ENCODE results near the gene LRRC8E.
A peak's percentile ranks its signal among the peaks of the same experiment; 100 is the strongest.
"Not testable (repeated sequence)": the region's sequence is repeated elsewhere in the genome, so short reads cannot be mapped to it uniquely, and the experiment has no call there.

Gene LRRC8E

DNA sequence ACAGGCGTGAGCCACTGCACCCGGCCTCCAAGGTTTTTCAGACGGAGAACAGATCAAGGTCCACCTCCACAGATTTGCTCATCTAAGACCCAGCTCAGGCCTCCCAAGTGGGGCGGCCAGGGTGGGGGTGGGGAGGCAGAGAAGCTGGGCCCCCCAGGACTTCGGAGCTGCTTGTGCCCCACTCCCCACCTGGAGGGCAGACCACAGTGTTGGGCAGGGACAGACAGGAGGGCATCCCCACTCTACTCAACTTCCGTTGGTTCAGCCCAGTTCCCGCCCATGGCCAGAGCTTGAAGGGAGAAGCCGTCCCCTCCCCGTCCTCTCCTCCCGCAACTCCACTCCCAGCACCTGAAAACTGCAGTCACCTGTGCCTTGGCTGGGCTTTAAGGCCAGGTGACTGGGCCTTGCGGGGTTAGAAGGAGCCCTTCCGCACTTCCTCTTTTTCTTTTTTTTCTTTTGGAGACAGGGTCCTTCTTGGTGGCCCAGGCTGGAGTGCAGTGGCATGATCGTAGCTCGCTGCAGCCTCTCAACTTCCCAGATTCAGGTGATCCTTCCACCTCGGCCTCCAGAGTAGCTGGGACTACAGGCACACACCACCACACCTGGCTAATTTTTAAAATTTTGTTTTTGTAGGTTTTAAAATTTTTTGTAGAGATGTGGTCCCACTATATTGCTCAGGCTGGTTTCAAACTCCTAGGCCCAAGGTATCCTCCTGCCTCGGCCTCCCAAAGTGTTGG is 734 bp upstream of the LRRC8E start:
- Histone ChIP-seq H3K4me3 (ENCODE audit: low read depth in 1 of 2, low read length in 2 of 2) (peak overlapping the region in 1 of 2 donors; percentile 40), H3K9ac (ENCODE audit: low read depth in 1 of 2, low read length in 2 of 2) (no peak overlapping the region)

DNA sequence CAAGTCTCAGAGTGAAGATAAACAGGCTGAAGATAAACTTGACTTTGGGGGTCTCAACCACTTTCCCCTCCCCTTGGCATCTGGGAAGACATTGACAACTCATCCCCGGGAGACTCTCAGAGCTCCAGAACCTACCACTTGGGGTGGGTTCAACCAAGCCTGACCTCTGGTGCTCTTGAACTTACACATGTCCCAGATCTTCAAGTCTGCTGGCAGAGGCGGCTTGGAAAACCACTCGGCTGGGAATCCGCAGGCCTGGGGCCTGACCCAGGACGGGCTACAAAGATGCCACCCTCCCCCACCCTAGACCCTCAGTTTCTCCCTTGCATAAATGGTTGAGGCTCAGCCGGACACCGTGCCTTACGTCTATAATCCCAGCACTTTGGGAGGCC is 512 bp downstream of the LRRC8E start:
- H3K4me3 ChIP-seq (ENCODE audit: low read depth in 1 of 2, low read length in 2 of 2), result peak overlapping the region; percentile 40 to 45
- H3K4me1 ChIP-seq (ENCODE audit: control insufficient read depth in 1 of 2, insufficient read depth in 2 of 2, low read length in 2 of 2), result no peaks in the 10 kb centered on the region
- peaks cover 0 to 4% of the 10 kb centered on the region in 2 donors for H3K27me3 ChIP-seq (ENCODE audit: control insufficient read depth in 1 of 2, insufficient read depth in 2 of 2, low read length in 2 of 2)
- H3K9ac ChIP-seq (ENCODE audit: low read depth in 1 of 2, low read length in 2 of 2), result peak overlapping the region in 1 of 2 donors; percentile 39
- H3K27ac ChIP-seq (ENCODE audit: low read depth, low read length), result no peak overlapping the region
- no peaks in the 10 kb centered on the region for H3K36me3 ChIP-seq (ENCODE audit: control insufficient read depth in 1 of 2, insufficient read depth in 2 of 2, low read length in 2 of 2)
- H3K9me3 ChIP-seq (ENCODE audit: control insufficient read depth in 1 of 2, low read length in 2 of 2), result no peaks in the 10 kb centered on the region

More for the DNA sequence above, 734 bp upstream of the LRRC8E start:
- Histone ChIP-seq H3K27ac (ENCODE audit: low read depth, low read length) (no peak overlapping the region), H3K27me3 (ENCODE audit: control insufficient read depth in 1 of 2, insufficient read depth in 2 of 2, low read length in 2 of 2) (peaks cover 0 to 4% of the 10 kb centered on the region in 2 donors), H3K4me1 (ENCODE audit: control insufficient read depth in 1 of 2, insufficient read depth in 2 of 2, low read length in 2 of 2) (no peaks in the 10 kb centered on the region), H3K36me3 (ENCODE audit: control insufficient read depth in 1 of 2, insufficient read depth in 2 of 2, low read length in 2 of 2) (no peaks in the 10 kb centered on the region), H3K9me3 (ENCODE audit: control insufficient read depth in 1 of 2, low read length in 2 of 2) (no peaks in the 10 kb centered on the region)

DNA sequence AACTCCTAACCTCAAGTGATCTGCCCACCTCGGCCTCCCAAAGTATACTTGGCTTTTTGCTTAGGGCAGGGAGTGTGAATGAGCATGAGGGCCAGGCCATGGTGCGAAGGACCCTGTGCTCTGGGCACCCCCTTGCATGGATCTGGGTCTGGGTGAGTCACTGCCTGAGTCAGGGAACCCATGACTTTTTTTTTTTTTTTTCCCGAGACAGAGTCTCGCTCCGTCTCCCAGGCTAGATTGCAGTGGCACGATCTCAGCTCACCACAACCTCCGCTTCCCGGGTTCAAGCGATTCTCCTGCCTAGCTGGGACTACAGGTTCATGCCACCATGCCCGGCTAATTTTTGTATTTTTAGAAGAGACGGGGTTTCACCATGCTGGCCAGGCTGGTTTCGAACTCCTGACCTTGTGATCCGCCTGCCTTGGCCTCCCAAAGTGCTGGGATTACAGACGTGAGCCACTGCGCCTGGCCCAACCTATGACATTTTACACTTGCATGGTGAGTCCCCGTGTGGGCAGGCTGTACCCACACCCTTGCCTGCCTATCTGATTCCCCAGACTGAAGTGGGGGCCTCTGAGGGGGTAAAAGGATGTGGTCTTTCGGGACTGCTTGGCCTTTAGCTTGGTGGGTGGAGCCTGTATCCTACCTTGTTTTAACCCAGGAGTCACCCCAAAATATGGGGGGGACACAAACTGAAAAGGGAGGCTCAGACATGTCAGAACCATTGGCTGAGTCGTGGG is 5.2 kb downstream of the LRRC8E start:
- H3K27me3 ChIP-seq (ENCODE audit: control insufficient read depth in 1 of 2, insufficient read depth in 2 of 2, low read length in 2 of 2); H3K9me3 ChIP-seq (ENCODE audit: control insufficient read depth in 1 of 2, low read length in 2 of 2); H3K9ac ChIP-seq (ENCODE audit: low read depth in 1 of 2, low read length in 2 of 2); H3K36me3 ChIP-seq (ENCODE audit: control insufficient read depth in 1 of 2, insufficient read depth in 2 of 2, low read length in 2 of 2); H3K4me3 ChIP-seq (ENCODE audit: low read depth in 1 of 2, low read length in 2 of 2); H3K4me1 ChIP-seq (ENCODE audit: control insufficient read depth in 1 of 2, insufficient read depth in 2 of 2, low read length in 2 of 2); H3K27ac ChIP-seq (ENCODE audit: low read depth, low read length): not testable (repeated sequence)

DNA sequence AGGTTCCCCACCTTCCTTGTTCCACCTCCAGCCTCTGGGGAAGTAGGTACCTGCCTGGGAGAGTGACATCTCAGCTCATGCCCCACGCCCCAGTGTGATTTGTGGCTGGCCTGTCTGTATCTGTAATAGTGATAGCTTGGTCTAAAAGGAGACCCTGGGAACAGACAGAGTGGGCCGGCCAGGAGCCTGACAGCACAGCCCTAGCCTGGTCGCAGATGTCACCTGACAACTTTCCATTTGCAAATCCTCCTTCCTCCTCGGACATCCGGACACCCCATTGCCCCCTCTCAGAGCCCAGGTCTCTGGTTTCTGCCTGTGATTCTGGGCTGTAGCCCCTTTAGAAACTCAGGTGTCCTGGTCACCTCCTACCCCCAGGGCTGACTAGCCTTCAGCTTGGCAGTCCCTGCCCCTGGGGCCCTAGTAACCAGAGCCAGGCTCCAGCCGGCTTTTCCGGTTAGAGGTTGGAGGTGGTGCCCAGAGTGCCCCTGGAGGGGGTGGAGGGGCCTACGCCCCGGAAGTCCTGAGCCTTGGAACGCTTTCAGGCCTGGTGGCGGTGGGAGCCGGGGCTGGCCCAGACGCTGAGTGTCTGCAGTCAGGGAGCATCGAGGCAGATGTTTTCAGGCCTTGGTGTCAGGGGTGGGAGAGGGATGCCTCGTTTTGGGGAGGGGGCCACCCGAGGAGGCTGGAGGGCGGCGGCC is 6.5 kb downstream of the LRRC8E start:
- Histone ChIP-seq H3K9me3 (ENCODE audit: control insufficient read depth in 1 of 2, low read length in 2 of 2) (no peaks in the 10 kb centered on the region), H3K4me3 (ENCODE audit: low read depth in 1 of 2, low read length in 2 of 2) (no peak overlapping the region), H3K9ac (ENCODE audit: low read depth in 1 of 2, low read length in 2 of 2) (peak overlapping the region in 1 of 2 donors; percentile 11), H3K27ac (ENCODE audit: low read depth, low read length) (no peak overlapping the region), H3K27me3 (ENCODE audit: control insufficient read depth in 1 of 2, insufficient read depth in 2 of 2, low read length in 2 of 2) (no peaks in the 10 kb centered on the region), H3K36me3 (ENCODE audit: control insufficient read depth in 1 of 2, insufficient read depth in 2 of 2, low read length in 2 of 2) (no peaks in the 10 kb centered on the region), H3K4me1 (ENCODE audit: control insufficient read depth in 1 of 2, insufficient read depth in 2 of 2, low read length in 2 of 2) (no peaks in the 10 kb centered on the region)

DNA sequence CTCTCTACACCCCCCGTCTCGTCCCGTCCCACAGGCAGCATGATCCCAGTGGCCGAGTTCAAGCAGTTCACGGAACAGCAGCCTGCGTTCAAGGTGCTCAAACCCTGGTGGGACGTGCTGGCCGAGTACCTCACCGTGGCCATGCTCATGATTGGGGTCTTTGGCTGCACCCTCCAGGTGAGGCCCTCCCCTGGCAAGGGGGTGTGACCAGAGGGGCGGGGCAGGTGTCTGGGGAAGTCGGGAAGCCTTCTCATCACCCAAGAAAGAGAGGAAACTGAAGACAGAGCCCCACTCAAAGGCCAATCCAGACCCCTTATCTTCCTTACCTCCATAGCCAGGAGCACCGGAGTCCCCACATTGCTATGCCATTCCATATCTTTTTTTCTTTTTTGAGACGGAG is 7.3 kb downstream of the LRRC8E start:
- H3K9me3 ChIP-seq (ENCODE audit: control insufficient read depth in 1 of 2, low read length in 2 of 2), result no peaks in the 10 kb centered on the region
- H3K27ac ChIP-seq (ENCODE audit: low read depth, low read length), result no peak overlapping the region
- H3K36me3 ChIP-seq (ENCODE audit: control insufficient read depth in 1 of 2, insufficient read depth in 2 of 2, low read length in 2 of 2), result no peaks in the 10 kb centered on the region
- H3K9ac ChIP-seq (ENCODE audit: low read depth in 1 of 2, low read length in 2 of 2), result no peak overlapping the region
- H3K4me3 ChIP-seq (ENCODE audit: low read depth in 1 of 2, low read length in 2 of 2), result no peak overlapping the region
- no peaks in the 10 kb centered on the region for H3K27me3 ChIP-seq (ENCODE audit: control insufficient read depth in 1 of 2, insufficient read depth in 2 of 2, low read length in 2 of 2)
- H3K4me1 ChIP-seq (ENCODE audit: control insufficient read depth in 1 of 2, insufficient read depth in 2 of 2, low read length in 2 of 2), result no peaks in the 10 kb centered on the region

DNA sequence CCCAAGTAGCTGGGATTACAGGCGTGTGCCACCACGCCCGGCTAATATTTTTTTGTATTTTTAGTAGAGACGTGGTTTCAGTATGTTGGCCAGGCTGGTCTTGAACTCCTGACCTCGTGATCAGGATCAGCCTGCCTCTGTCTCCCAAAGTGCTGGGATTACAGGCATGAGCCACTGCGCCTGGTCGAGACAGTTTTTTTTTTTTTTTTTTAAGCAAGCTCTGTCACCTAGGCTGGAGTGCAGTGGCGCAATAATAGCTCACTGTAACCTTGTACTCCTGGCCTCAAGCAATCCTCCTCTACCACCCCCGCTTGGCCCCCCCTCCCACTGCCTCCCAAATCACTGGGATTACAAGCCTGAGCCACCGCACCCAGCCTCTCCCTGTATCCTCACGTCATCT is 9.0 kb downstream of the LRRC8E start:
- no peaks in the 10 kb centered on the region for H3K27me3 ChIP-seq (ENCODE audit: control insufficient read depth in 1 of 2, insufficient read depth in 2 of 2, low read length in 2 of 2)
- H3K9me3 ChIP-seq (ENCODE audit: control insufficient read depth in 1 of 2, low read length in 2 of 2), result no peaks in the 10 kb centered on the region
- no peaks in the 10 kb centered on the region for H3K4me1 ChIP-seq (ENCODE audit: control insufficient read depth in 1 of 2, insufficient read depth in 2 of 2, low read length in 2 of 2)
- no peak overlapping the region for H3K9ac ChIP-seq (ENCODE audit: low read depth in 1 of 2, low read length in 2 of 2)
- no peak overlapping the region for H3K27ac ChIP-seq (ENCODE audit: low read depth, low read length)
- no peaks in the 10 kb centered on the region for H3K36me3 ChIP-seq (ENCODE audit: control insufficient read depth in 1 of 2, insufficient read depth in 2 of 2, low read length in 2 of 2)
- H3K4me3 ChIP-seq (ENCODE audit: low read depth in 1 of 2, low read length in 2 of 2), result no peak overlapping the region

DNA sequence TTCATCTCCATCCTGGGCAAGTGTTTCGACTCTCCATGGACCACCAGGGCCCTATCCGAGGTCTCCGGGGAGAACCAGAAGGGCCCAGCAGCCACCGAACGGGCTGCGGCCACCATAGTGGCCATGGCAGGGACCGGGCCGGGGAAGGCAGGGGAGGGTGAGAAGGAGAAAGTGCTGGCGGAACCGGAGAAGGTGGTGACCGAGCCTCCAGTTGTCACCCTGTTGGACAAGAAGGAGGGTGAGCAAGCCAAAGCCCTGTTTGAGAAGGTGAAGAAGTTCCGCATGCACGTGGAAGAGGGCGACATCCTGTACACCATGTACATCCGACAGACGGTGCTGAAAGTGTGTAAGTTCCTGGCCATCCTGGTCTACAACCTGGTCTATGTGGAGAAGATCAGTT is 10.7 kb downstream of the LRRC8E start:
- H3K4me1 ChIP-seq (ENCODE audit: control insufficient read depth in 1 of 2, insufficient read depth in 2 of 2, low read length in 2 of 2), result peaks cover 6 to 10% of the 10 kb centered on the region in 2 donors

DNA sequence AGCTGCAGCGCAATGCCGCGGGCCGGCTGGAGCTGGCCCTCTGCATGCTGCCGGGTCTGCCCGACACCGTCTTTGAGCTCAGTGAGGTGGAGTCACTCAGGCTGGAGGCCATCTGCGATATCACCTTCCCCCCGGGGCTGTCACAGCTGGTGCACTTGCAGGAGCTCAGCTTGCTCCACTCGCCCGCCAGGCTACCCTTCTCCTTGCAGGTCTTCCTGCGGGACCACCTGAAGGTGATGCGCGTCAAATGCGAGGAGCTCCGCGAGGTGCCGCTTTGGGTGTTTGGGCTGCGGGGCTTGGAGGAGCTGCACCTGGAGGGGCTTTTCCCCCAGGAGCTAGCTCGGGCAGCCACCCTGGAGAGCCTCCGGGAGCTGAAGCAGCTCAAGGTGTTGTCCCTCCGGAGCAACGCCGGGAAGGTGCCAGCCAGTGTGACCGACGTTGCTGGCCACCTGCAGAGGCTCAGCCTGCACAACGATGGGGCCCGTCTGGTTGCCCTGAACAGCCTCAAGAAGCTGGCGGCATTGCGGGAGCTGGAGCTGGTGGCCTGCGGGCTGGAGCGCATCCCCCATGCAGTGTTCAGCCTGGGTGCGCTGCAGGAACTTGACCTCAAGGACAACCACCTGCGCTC is 11.6 kb downstream of the LRRC8E start:
- no peak overlapping the region for H3K27ac ChIP-seq (ENCODE audit: low read depth, low read length)

More for the DNA sequence above, 10.7 kb downstream of the LRRC8E start:
- H3K27me3 ChIP-seq (ENCODE audit: control insufficient read depth in 1 of 2, insufficient read depth in 2 of 2, low read length in 2 of 2), result no peaks in the 10 kb centered on the region
- no peak overlapping the region for H3K27ac ChIP-seq (ENCODE audit: low read depth, low read length)
- H3K36me3 ChIP-seq (ENCODE audit: control insufficient read depth in 1 of 2, insufficient read depth in 2 of 2, low read length in 2 of 2), result no peaks in the 10 kb centered on the region
- H3K9me3 ChIP-seq (ENCODE audit: control insufficient read depth in 1 of 2, low read length in 2 of 2), result no peaks in the 10 kb centered on the region
- H3K4me3 ChIP-seq (ENCODE audit: low read depth in 1 of 2, low read length in 2 of 2), result no peak overlapping the region
- no peak overlapping the region for H3K9ac ChIP-seq (ENCODE audit: low read depth in 1 of 2, low read length in 2 of 2)

DNA sequence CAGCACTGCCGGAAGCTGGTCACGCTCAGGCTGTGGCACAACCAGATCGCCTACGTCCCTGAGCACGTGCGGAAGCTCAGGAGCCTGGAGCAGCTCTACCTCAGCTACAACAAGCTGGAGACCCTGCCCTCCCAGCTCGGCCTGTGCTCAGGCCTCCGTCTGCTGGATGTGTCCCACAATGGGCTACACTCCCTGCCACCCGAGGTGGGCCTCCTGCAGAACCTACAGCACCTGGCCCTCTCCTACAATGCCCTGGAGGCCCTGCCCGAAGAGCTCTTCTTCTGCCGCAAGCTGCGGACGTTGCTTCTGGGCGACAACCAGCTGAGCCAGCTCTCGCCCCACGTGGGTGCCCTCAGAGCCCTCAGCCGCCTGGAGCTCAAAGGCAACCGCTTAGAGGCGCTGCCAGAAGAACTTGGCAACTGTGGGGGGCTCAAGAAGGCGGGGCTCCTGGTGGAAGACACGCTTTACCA is 12.1 kb downstream of the LRRC8E start:
- Histone ChIP-seq H3K9ac (ENCODE audit: low read depth in 1 of 2, low read length in 2 of 2) (no peak overlapping the region), H3K4me3 (ENCODE audit: low read depth in 1 of 2, low read length in 2 of 2) (no peak overlapping the region), H3K27me3 (ENCODE audit: control insufficient read depth in 1 of 2, insufficient read depth in 2 of 2, low read length in 2 of 2) (no peaks in the 10 kb centered on the region), H3K36me3 (ENCODE audit: control insufficient read depth in 1 of 2, insufficient read depth in 2 of 2, low read length in 2 of 2) (no peaks in the 10 kb centered on the region), H3K4me1 (ENCODE audit: control insufficient read depth in 1 of 2, insufficient read depth in 2 of 2, low read length in 2 of 2) (peaks cover 14 to 22% of the 10 kb centered on the region in 2 donors), H3K27ac (ENCODE audit: low read depth, low read length) (no peak overlapping the region), H3K9me3 (ENCODE audit: control insufficient read depth in 1 of 2, low read length in 2 of 2) (no peaks in the 10 kb centered on the region)

More for the DNA sequence above, 11.6 kb downstream of the LRRC8E start:
- H3K36me3 ChIP-seq (ENCODE audit: control insufficient read depth in 1 of 2, insufficient read depth in 2 of 2, low read length in 2 of 2), result no peaks in the 10 kb centered on the region
- no peak overlapping the region for H3K9ac ChIP-seq (ENCODE audit: low read depth in 1 of 2, low read length in 2 of 2)
- H3K9me3 ChIP-seq (ENCODE audit: control insufficient read depth in 1 of 2, low read length in 2 of 2), result no peaks in the 10 kb centered on the region
- H3K4me1 ChIP-seq (ENCODE audit: control insufficient read depth in 1 of 2, insufficient read depth in 2 of 2, low read length in 2 of 2), result peaks cover 9 to 17% of the 10 kb centered on the region in 2 donors
- H3K27me3 ChIP-seq (ENCODE audit: control insufficient read depth in 1 of 2, insufficient read depth in 2 of 2, low read length in 2 of 2), result no peaks in the 10 kb centered on the region
- H3K4me3 ChIP-seq (ENCODE audit: low read depth in 1 of 2, low read length in 2 of 2), result no peak overlapping the region

Data from duodenal mucosa (tissue), 2 donors.